ENCODE data around the gene MUC21. TPM values are rescaled to one million over a fixed set of nuclear protein-coding genes. Genes with fewer than 3 reads are reported as not detected.

MUC21 gene
- total RNA-seq, 2 experiments from 2014 or later: not detected

DNA sequence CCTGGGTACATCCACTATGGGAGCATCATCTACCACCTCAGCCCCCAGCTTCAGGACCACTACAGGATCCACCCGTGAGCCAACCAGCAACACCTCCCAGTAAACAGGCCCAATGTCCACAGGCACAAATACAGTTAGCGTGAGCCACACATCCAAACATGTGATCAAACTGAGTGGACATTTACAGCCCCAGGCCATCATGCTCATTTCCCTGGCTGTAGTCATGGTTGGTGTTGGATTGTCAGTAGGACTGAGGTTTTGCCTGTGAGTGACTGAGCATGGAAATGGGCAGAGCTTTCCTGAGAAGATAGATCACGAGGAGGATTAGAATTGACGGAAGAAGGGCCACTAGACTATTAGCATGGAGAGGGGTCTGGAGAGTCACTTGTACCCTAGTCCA is 10.7 kb upstream of the MUC21 start:
- H3K4me3 Mint-ChIP-seq: no peak overlapping the region
- no peaks in the 10 kb centered on the region for H3K9me3 Mint-ChIP-seq
- DNase-seq: no peak
- CTCF ChIA-PET: interaction anchor here (1.3 kb wide), 1 partner anchor 107 kb away, joined by 3 read pairs; no protein-coding TSS in a partner anchor
- no peaks in the 10 kb centered on the region for H3K36me3 Mint-ChIP-seq (ENCODE audit: low read depth)
- POLR2A ChIA-PET: interaction anchor here (1.4 to 1.6 kb wide), 3 partner anchors 17 to 192 kb away, joined by 3 to 6 read pairs (median 3); no protein-coding TSS in a partner anchor
- intact Hi-C loops (cut with micrococcal nuclease): no loop called here
- peaks cover 5% of the 10 kb centered on the region for H3K27me3 Mint-ChIP-seq
- H3K4me1 Mint-ChIP-seq (ENCODE audit: low read depth): no peaks in the 10 kb centered on the region
- TF ChIP-seq, protein P1, sequence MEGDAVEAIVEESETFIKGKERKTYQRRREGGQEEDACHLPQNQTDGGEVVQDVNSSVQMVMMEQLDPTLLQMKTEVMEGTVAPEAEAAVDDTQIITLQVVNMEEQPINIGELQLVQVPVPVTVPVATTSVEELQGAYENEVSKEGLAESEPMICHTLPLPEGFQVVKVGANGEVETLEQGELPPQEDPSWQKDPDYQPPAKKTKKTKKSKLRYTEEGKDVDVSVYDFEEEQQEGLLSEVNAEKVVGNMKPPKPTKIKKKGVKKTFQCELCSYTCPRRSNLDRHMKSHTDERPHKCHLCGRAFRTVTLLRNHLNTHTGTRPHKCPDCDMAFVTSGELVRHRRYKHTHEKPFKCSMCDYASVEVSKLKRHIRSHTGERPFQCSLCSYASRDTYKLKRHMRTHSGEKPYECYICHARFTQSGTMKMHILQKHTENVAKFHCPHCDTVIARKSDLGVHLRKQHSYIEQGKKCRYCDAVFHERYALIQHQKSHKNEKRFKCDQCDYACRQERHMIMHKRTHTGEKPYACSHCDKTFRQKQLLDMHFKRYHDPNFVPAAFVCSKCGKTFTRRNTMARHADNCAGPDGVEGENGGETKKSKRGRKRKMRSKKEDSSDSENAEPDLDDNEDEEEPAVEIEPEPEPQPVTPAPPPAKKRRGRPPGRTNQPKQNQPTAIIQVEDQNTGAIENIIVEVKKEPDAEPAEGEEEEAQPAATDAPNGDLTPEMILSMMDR (IDR thresholded peaks at IDR 0.05): no peak
- no peak overlapping the region for H3K27ac Mint-ChIP-seq
- ATAC-seq: no peak

DNA sequence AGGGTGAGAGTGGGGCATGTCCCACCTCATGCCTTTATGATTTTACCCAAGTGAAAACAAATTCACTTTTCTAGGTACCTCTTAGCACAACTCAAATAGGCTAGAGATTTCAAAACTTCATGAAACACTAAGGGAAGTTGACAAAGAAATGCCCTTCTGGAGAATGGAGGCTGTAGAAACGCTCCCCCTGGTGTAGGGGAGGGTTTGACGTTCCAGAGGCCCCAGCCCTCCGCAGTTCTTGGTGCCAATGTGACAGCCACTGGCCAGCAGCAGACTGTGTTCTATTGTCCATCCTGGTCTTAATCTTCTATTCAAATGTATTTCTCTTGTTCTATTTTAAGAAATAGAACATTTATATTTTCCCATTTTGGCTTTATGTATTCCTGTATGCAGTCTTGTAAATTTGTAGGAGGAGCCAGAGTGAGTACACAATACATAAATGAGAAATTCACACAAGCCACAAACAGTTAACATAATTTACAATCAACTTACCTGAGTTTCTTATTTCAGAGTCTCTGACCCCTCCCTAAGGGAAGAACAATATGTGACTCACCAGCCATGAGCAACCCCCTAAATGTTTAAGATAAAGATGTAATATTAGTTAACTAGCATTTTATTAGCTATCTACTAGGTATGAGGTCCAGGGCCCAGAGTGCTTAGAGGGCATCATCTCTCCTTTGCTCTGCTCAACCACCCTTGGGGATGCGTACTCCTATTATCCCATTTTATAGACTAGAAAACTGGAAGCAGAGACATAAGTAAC is 8.8 kb upstream of the MUC21 start:
- no peak for ATAC-seq
- TF ChIP-seq, protein P1 (IDR thresholded peaks at IDR 0.05): no peak

GRCh38 chr6:30979141-30979540 is 4.4 kb upstream of the MUC21 start:
- no peak overlapping the region for H3K4me3 Mint-ChIP-seq
- no peaks in the 10 kb centered on the region for H3K36me3 Mint-ChIP-seq (ENCODE audit: low read depth)
- no peaks in the 10 kb centered on the region for H3K4me1 Mint-ChIP-seq (ENCODE audit: low read depth)
- ChIA-PET POLR2A (interaction anchor here (0.6 kb wide), 1 partner anchor 232 kb away, joined by 3 read pairs; no protein-coding TSS in a partner anchor), CTCF (interaction anchor here (0.9 to 1.3 kb wide), 3 partner anchors 24 to 100 kb away, joined by 3 to 5 read pairs (median 4); no protein-coding TSS in a partner anchor)
- no peaks in the 10 kb centered on the region for H3K9me3 Mint-ChIP-seq
- H3K27ac Mint-ChIP-seq: no peak overlapping the region
- peaks cover 26% of the 10 kb centered on the region for H3K27me3 Mint-ChIP-seq
- DNase-seq (no peak), ATAC-seq (no peak)
- intact Hi-C loops (cut with micrococcal nuclease): no loop called here
- TF ChIP-seq, protein P1 (IDR thresholded peaks at IDR 0.05): no peak

More for the DNA sequence above, 8.8 kb upstream of the MUC21 start:
- intact Hi-C loops (cut with micrococcal nuclease): no loop called here
- Mint-ChIP-seq H3K27me3 (peaks cover 9% of the 10 kb centered on the region), H3K9me3 (no peaks in the 10 kb centered on the region), H3K4me1 (ENCODE audit: low read depth) (no peaks in the 10 kb centered on the region), H3K27ac (no peak overlapping the region), H3K4me3 (no peak overlapping the region), H3K36me3 (ENCODE audit: low read depth) (no peaks in the 10 kb centered on the region)
- POLR2A ChIA-PET: interaction anchor here (0.7 to 1.6 kb wide), 2 partner anchors 31 to 77 kb away, joined by 3 read pairs; no protein-coding TSS in a partner anchor
- no peak for DNase-seq
- CTCF ChIA-PET: interaction anchor here (1.0 to 2.2 kb wide), 3 partner anchors 94 to 113 kb away, joined by 3 to 8 read pairs (median 3); no protein-coding TSS in a partner anchor

GRCh38 chr6:30979690-30980089 is 3.8 kb upstream of the MUC21 start:
- H3K36me3 Mint-ChIP-seq (ENCODE audit: low read depth): no peaks in the 10 kb centered on the region
- DNase-seq (no peak), ATAC-seq (no peak)
- ChIA-PET POLR2A (interaction anchor here (0.6 kb wide), 1 partner anchor 231 kb away, joined by 3 read pairs; no protein-coding TSS in a partner anchor), CTCF (interaction anchor here (0.9 to 1.3 kb wide), 3 partner anchors 24 to 100 kb away, joined by 3 to 5 read pairs (median 4); no protein-coding TSS in a partner anchor)
- intact Hi-C loops (cut with micrococcal nuclease): no loop called here
- H3K9me3 Mint-ChIP-seq: no peaks in the 10 kb centered on the region
- no peak overlapping the region for H3K4me3 Mint-ChIP-seq
- no peak overlapping the region for H3K27ac Mint-ChIP-seq
- no peaks in the 10 kb centered on the region for H3K4me1 Mint-ChIP-seq (ENCODE audit: low read depth)
- H3K27me3 Mint-ChIP-seq: peaks cover 26% of the 10 kb centered on the region
- TF ChIP-seq, protein P1 (IDR thresholded peaks at IDR 0.05): no peak
